Stimulated activated CD4-positive, alpha-beta T cell treated with anti-CD3 and anti-CD28 coated beads, Interleukin-4, amount 100 ng/mL, for 4 hours (primary cell): ENCODE measurements around the gene CLDN22.
A peak's percentile ranks its signal among the peaks of the same experiment; 100 is the strongest.

Source experiments
- DNase-seq, 2 experiments: peaks; one replicate each; pipeline ENCODE4 v3.0.0-alpha.2; 2020

Gene CLDN22

DNA sequence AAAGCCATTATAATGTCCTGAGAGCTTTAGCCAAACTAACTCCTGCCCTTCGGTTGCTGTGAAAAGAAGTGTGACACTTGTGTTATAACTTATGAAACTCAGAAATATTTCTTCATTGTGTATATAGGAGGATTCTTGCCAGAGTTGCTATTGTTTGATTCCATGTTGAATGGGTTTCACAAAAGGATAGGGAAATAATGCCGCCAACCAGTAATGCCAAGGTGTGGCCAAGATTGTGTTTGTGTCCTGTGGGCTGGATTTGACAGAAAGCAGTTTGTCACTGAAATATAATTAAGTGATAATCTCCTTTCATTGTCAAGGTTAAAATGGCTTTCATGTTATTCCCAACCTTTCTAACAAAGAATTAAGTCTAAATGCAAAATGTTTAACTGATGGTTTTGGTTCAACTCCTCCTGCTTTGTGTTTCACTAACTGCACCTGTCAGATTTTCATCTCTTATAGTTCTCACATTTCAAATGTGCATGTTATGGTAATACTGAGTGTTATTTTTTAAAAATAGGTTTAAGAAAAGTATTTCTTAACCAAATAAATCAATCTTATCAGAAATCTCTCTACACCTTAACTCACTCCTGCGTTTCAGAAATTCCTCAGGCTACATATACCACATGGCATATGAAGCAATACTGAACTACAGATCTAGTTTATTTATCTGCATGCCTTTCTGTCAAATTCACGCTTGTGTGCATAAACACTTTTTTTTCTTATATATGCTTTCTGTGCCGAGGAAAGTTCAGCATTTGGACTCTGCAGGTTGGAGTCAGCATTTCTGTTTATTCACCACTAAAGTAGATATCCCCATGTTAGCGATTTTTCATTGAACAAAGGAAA, at the start of gene CLDN22:
Gene CLDN22, minus strand, starts transcription at position 66 of the 849 bp plus-strand sequence. Its CDS starts 58 bp downstream, at position 8.
- no peak for DNase-seq

DNA sequence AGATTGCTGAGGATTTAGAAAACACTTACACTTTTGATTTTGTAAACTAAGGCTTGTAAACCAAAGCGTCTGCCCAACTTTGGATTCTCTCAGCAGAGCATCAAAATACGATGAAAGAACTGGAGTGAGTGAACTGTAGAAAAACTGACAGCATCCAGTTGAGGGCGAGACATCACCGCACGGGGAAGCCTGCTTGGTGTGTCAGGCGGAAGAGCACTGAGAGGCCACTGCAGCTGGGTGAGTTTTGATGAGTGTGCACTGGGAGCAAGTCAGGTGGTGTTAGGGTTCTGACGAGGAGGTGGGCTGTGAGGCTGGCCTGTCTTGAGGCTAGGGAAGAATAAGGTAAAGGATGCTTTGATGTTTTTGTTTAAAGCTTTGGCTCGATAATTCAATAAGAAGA, 49.0 kb upstream of the CLDN22 start:
- DNase-seq = no peak

- no peak for DNase-seq
Measured at GRCh38 chr4:183366206-183366835, 46.2 kb upstream of the CLDN22 start.

- no peak for DNase-seq
Measured at GRCh38 chr4:183364025-183364424, 43.9 kb upstream of the CLDN22 start.

GRCh38 chr4:183362916-183363542, 43.0 kb upstream of the CLDN22 start:
- no peak for DNase-seq

DNA sequence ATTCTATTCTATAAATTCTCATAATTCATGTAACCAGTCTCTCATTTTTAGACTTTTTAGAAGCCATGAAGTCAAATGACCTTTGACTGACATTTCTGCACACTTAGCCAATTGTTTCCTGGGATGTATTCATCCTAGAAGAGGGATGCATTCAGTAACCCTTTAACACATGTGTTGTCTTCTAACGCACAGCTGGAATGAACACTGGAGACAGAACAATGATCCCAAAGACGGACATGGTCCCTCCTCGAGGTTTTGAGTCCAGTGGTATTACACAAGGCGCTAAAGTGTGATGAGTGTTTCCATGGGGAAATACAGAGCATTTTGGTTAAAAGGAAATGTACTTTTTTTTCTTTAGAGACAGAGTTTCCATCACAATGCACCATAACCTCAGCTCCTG, 42.0 kb upstream of the CLDN22 start:
- DNase-seq = no peak

DNA sequence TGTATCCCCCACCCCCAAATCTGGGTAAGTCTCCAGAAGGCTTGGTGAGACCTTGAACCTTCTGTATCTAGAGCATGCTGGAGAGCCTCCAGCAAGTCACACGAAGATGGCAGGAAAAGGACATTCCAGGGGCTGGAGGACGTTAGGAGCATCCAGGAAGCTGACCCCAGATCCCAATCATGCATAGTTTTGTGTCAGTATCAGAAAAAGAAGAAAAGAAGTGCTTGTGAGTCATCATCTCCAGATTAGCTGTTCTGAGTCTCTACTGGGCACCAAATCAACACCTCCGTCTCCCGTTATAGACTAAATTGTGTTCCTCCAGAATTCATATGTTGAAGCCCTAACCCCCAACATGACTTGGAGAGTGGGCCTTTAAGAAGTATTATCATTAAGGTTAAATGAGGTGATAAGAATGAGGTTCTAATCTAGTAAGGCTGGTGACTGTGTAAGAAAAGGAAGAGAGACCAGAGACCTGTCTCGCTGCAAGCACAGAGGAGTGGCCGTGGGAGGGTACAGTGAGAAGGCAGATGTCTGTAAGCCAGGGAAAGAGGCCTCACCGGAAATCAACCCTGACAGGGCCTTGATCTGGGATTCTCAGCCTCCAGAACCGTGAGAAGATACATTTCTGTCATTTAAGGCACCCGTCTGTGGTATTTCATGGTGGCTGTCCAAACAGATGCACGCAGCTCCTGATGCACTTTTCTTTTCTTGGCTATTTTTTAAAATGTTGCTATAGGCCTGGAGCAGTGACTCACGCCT, 40.3 kb upstream of the CLDN22 start:
- DNase-seq = no peak

DNA sequence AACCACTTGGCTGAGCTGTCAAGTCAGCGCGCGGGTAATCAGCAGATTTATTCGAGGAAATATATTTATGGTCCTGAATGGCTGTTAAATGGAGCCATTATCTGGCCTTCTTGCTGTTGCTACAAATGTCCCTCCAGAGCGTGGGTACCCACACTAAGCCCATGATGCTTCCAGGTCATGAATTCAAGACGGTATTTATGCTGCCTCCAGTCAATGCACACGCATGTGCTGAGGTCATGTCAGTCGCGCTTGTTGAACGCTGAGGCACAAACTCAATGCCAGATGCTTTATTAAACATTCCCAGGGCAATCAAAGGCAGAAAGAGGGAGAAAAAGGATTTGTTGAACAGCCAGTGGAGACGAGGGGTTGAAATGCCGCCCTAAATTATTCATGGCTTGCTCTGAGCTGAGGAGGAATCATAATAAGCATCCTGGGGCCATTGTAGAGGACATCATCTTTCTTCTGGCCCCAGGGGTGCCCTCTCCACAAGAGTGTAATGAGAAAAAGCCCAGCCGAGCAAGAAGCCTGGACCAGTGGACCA, 38.2 kb upstream of the CLDN22 start:
- no peak for DNase-seq

DNA sequence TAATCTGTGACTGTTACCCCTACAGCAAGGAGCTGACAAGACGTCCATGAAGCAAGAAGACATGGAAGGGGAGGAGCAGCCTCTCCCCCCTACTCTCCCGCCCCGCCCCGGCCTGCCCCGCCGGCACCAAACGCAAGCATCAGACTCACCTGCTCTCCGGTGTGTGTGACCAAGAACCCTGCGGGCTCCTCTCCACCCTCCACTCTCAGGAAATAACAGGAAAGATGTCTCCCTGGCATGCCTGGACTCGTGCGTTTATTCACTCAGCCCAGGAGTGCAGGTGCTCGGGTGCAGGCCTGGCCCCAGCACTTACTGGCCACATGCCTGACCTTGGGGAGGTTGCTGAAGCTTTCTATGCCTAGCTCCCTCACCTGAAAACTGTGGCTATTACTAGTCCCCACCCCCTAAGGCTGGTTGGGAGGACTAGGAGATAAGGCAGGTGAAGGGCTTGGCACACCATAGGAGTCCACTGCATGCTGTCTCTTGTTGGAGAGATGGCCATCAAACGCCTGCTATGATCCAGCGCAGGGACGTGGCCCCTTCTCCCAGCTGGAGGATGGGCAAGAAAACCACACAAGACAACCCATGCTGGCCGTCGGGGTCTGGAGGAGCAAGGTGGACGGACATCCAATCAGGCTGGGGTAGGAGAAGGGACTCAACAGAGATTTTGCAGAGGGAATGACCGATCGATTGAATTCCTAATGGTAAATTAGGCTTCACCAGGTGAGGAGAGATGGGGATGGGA, 37.0 kb upstream of the CLDN22 start:
- DNase-seq = no peak

DNA sequence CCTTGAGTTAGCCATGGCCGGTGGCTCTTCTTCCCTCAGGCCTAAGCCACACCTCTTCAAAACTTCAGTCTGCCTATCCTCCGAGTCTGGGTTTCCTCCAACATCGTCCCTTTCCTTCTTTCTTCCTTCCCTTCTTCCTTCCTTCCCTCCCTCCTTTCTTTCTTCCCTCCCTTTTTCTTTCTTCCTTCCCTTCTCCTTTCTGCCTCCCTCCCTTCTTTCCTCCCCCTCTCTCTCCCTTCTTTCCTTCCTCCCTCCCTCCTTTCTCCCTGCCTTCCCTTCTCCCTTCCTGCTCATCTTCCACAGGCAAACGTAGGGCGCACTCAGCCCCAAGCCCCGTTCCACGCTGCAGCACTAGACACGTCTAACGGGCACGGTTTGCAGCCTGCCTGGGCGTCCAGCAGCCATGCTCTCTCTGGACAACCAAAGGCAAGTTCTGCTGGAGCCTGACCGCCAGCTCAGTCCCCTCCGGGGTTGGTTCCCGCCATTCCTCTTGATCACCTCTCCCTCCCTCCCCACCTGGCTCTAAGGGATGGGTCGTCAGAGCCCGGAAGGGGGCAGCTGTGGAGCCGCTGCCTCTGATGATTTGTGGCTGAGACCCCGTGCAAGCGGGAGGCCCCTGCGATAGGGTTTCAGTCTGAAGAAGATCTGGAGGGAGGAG, 36.2 kb upstream of the CLDN22 start:
- DNase-seq = no peak

GRCh38 chr4:183355405-183355804, 35.3 kb upstream of the CLDN22 start:
- no peak for DNase-seq

GRCh38 chr4:183354219-183354618, 34.1 kb upstream of the CLDN22 start:
- no peak for DNase-seq

GRCh38 chr4:183353557-183353956, 33.5 kb upstream of the CLDN22 start:
- no peak for DNase-seq

DNA sequence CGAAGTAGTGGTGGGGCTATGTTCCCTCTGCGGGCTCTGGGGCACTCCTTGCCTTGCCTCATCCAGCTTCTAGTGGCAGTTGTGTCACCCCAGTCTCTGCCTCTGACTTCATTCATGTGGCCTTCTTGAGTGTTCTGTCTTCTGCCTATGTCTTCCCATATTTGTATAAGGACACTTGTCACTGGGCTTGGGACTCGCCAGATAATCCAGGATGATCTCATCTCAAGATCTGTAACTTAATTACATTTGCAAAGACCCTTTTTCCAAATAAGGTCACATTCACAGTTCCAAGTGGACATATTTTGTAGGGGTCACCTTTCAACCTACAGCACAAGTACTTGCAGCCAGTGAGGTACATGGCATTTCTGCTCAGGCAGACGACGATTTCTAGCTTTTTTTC, 32.5 kb upstream of the CLDN22 start:
- no peak for DNase-seq

- no peak for DNase-seq
Measured at GRCh38 chr4:183350317-183351071, 30.4 kb upstream of the CLDN22 start.

GRCh38 chr4:183349673-183350072, 29.6 kb upstream of the CLDN22 start:
- DNase-seq = no peak

DNA sequence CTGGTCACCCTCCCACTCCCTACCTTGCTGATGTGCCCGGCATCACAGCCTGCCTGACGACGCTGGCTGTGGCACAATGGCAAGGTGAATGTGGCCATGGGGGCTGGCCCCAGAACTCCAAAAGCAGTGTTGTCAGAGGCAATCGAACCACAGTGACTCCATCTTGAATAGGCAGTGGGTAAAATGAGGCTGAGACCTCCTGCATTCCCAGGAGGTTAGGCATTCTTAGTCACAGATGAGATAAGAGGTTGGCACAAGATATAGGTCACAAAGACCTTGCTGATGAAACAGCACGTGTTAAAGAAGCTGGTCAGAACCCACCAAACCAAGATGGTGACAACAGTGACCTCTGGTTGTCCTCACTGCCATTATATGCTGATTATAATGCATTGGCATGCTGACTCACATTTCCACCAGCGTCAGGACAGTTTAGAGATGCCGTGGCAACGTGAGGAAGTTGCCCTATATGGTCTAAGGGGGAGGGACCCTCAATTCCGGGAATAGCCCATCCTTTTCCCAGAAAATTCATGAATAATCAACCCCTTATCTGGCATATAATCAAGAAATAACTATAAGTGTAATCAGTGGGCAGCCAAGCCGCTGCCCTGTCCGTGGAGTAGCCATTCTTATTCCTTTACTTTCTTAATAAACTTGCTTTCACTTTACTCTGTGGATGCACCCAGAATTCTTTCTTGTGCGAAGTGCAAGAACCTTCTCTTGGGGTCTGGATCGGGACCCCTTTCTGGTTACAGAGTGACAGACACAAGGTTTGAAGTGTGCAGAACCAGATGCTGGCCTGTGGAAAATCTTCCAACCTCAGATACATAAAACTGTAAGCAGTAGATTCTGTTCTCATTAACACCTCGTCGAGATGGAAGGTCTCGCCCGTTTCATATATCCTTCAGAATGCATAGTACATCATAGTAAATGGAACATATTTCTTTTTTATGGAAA, 28.9 kb upstream of the CLDN22 start:
- peak in 1 of 2 experiments; percentile 9 for DNase-seq

DNA sequence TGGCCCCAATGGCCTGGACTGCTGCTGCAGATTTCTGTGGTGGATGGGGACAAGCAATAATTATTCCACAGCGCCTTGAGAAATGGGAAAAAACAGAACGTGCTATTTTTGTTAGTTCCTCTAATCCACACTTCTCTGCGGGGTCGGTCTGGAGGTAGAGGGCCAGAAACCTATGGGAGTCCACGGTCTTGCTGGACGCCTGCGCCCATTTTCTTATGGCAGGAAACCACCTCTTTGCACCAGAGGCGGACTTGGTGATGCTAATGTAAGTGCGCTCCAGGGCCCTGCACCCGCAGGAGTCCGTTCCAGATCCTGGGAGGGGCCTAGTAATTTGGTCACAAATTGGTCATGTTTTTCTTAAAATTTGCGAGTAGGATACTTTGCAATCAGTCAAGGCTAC, 28.1 kb upstream of the CLDN22 start:
- DNase-seq = no peak

DNA sequence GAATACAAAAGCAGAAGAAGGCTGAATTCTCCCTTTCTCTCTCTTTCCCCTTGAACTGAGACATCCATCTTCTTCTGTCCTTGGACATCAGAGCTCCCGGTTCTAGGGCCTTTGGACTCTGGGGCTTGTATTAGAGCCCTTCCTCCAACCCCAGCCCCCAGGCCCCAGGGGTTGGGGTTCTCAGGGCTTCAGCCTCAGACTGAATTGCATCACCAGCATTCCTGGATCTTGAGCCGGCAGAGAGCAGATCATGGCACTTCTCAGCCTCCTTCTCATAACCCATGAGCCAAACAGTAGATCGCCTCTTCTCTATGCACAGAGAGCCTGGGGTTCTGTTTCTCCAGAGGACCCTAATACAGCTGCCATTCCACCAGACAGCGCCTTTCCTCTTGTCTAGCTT, 27.5 kb upstream of the CLDN22 start:
- DNase-seq = no peak

DNA sequence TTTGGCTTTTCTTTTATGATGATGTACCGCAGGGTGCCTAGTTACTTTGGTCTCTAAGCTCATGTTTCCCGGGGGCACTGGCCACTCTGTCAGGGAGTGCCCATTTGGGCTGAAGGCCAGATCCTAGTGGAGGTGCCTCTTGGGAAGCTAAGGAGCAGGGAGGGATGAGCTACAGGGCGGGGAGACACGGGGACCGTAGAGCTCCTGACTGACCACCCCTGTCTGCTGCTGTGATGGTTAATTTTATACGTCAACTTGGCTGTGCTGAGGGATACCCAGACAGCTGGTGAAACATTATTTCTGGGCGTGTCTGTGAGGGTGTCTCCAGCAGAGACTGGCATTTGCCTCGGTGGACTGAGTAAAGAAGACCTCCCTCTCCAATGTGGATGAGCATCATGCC, 27.1 kb upstream of the CLDN22 start:
- DNase-seq = no peak
